Trophoblast cell (in vitro differentiated cells and primary cell): Measurements from ENCODE around the gene RNASE8.

ENCODE experiments used
- DNase-seq, 2 donors: peaks; one replicate each; pipeline ENCODE4 v3.0.0-alpha.2; 2016
- H2AFZ ChIP-seq: 2 replicates; pipeline ENCODE4 v1.6.1; 2013; ENCODE audit warnings: low read length, moderate library complexity, mild to moderate bottlenecking; ENCODE audit not compliant: insufficient read depth, poor library complexity
- H2AK5ac ChIP-seq: 2 replicates; pipeline ENCODE4 v1.6.1; 2013; ENCODE audit warnings: mild to moderate bottlenecking, low read length
- H2BK120ac ChIP-seq: 2 replicates; pipeline ENCODE4 v1.6.1; 2013; ENCODE audit warnings: low read length, mild to moderate bottlenecking, moderate library complexity; ENCODE audit not compliant: insufficient read depth, poor library complexity
- H2BK12ac ChIP-seq: 2 replicates; pipeline ENCODE4 v1.6.1; 2013; ENCODE audit warnings: mild to moderate bottlenecking, low read length, moderate library complexity
- H2BK5ac ChIP-seq: 2 replicates; pipeline ENCODE4 v1.6.1; 2013; ENCODE audit warnings: low read length, low read depth, moderate library complexity, mild to moderate bottlenecking; ENCODE audit not compliant: poor library complexity
- H3K14ac ChIP-seq: 2 replicates; pipeline ENCODE4 v1.6.1; 2013; ENCODE audit warnings: mild to moderate bottlenecking, low read length
- H3K18ac ChIP-seq: 2 replicates; pipeline ENCODE4 v1.6.1; 2013; ENCODE audit warnings: mild to moderate bottlenecking, low read length
- H3K23ac ChIP-seq: 2 replicates; pipeline ENCODE4 v1.6.1; 2013; ENCODE audit warnings: low read length
- H3K27ac ChIP-seq: 2 replicates; pipeline ENCODE4 v1.5.1; 2013; ENCODE audit warnings: low read depth, mild to moderate bottlenecking, inconsistent platforms, low read length, moderate library complexity
- H3K27me3 ChIP-seq: 2 replicates; pipeline ENCODE4 v1.6.1; 2013; ENCODE audit warnings: inconsistent platforms, mild to moderate bottlenecking, low read length, moderate library complexity; ENCODE audit not compliant: insufficient read depth
- H3K36me3 ChIP-seq, 2 experiments: 1 replicate in 1 of 2; 2 replicates in 1 of 2; pipeline ENCODE4 v1.6.1; 2013; ENCODE audit warnings: low read length in 2 of 2, mild to moderate bottlenecking in 2 of 2, moderate library complexity in 1 of 2; ENCODE audit not compliant: insufficient read depth in 2 of 2, control insufficient read depth in 1 of 2
- H3K4ac ChIP-seq: 2 replicates; pipeline ENCODE4 v1.6.1; 2013; ENCODE audit warnings: low read depth, mild to moderate bottlenecking, low read length, moderate library complexity
- H3K4me1 ChIP-seq, 2 experiments: 1 replicate in 1 of 2; 2 replicates in 1 of 2; pipeline ENCODE4 v1.6.1; 2013; ENCODE audit warnings: low read length in 2 of 2, mild to moderate bottlenecking in 2 of 2, moderate library complexity in 1 of 2; ENCODE audit not compliant: insufficient read depth in 2 of 2, control insufficient read depth in 1 of 2
- H3K4me2 ChIP-seq: 2 replicates; pipeline ENCODE4 v1.6.1; 2013; ENCODE audit warnings: inconsistent platforms, mild to moderate bottlenecking, low read length, moderate library complexity
- H3K4me3 ChIP-seq: 2 replicates; pipeline ENCODE4 v1.5.1; 2013; ENCODE audit warnings: mild to moderate bottlenecking, low read depth, low read length, inconsistent platforms
- H3K79me1 ChIP-seq: one replicate; pipeline ENCODE4 v1.6.1; 2013; ENCODE audit warnings: low read length
- H3K79me2 ChIP-seq: 2 replicates; pipeline ENCODE4 v1.6.1; 2013; ENCODE audit warnings: low read length, mild to moderate bottlenecking; ENCODE audit not compliant: control insufficient read depth, insufficient read depth, poor library complexity
- H3K9ac ChIP-seq: 2 replicates; pipeline ENCODE4 v1.6.1; 2013; ENCODE audit warnings: mild to moderate bottlenecking, low read length
- H3K9me3 ChIP-seq: 2 replicates; pipeline ENCODE4 v1.6.1; 2013; ENCODE audit warnings: low read depth, mild to moderate bottlenecking, control low read depth, inconsistent platforms, low read length; ENCODE audit not compliant: insufficient read depth
- H4K12ac ChIP-seq: 2 replicates; pipeline ENCODE4 v1.6.1; 2013; ENCODE audit warnings: low read depth, mild to moderate bottlenecking, low read length, moderate library complexity
- H4K8ac ChIP-seq: 2 replicates; pipeline ENCODE4 v1.6.1; 2013; ENCODE audit warnings: low read depth, mild to moderate bottlenecking, low read length, moderate library complexity
- H4K91ac ChIP-seq: one replicate; pipeline ENCODE4 v1.6.1; 2013; ENCODE audit warnings: low read depth, mild to moderate bottlenecking, low read length, moderate library complexity
- WGBS: extraction: QIAGEN DNeasy Blood & Tissue Kit; methylation state at CpG from one replicate; pipeline ENCODE4 v1.1.7; 2013; ENCODE audit warnings: missing lambda C conversion rate; ENCODE audit not compliant: insufficient read length, insufficient coverage; ENCODE audit errors: extremely low coverage; 5-methylcytosine and 5-hydroxymethylcytosine counted together

Gene RNASE8

DNA sequence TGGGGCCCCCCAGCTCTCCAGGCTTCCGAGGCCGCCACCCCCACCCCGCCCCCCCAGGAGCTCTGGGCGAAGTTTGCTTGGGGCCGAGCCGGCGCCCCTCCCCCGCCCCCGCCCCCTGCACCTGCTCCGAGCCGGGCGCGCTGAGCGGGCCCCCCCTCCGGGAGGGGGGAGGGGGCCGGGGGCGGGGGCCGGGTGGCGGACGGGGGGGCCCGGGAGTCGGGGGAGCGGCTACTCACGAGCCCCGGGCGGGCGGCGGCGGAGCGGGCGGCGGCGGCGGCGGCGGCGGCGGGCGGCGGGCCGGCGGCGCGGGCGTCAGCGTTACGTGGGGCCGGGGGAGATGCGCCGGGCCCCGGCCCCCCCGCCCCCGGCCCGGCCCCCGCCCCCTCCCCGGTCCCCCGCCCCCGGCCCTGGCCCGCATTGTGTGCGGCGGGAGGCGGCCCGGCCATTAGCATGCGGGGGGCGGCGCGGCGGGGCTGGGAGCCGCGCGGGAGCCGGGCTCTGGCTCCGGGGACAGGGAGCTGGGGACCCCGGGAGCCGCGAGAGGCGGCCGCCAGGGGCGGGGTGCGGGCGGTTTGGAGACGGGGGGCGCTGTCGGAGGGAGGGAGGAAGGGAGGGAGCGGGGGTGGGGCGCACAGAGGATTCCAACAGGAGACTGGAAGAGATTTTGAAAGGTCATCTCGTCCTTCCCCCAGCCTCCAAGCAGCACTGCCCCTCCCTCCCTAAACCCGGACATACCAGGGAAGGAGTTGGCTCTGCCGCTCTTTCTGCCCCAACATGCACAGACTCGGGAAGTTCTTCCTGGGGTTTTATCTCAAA, 40.7 kb downstream of the RNASE8 start, which contains the start of gene ZNF219:
TSS of gene ZNF219 (minus strand) at position 580 of the 816 bp plus-strand sequence. CDS start 5,064 bp downstream, outside the sequence.
- WGBS = no CpG with 5 or more reads among the region's 90 CpGs
- H3K9me3 ChIP-seq = peaks cover 2% of the 10 kb centered on the region
- H3K4me2 ChIP-seq = peak within 1 kb of the TSS; percentile 93
- H3K18ac ChIP-seq = peak within 1 kb of the TSS; percentile 43
- no peak within 1 kb of the TSS for H2BK5ac ChIP-seq
- H3K27me3 ChIP-seq = no peaks in the 10 kb centered on the region
- H4K12ac ChIP-seq = no peak within 1 kb of the TSS
- no peak within 1 kb of the TSS for H2BK12ac ChIP-seq
- H3K79me2 ChIP-seq = no peaks in the 10 kb centered on the region
- no peak within 1 kb of the TSS for H4K91ac ChIP-seq
- H3K27ac ChIP-seq = no peak within 1 kb of the TSS
- no peak within 1 kb of the TSS for H2AK5ac ChIP-seq
- peak in 1 of 2 donors; percentile 58 for DNase-seq
- no peak within 1 kb of the TSS for H3K23ac ChIP-seq
- H3K9ac ChIP-seq = peak within 1 kb of the TSS; percentile 44
- H3K36me3 ChIP-seq = no peaks in the 10 kb centered on the region
- peaks cover under 1% of the 10 kb centered on the region for H3K79me1 ChIP-seq
- H3K4me1 ChIP-seq = peaks cover 7 to 29% of the 10 kb centered on the region in 2 experiments
- H2AFZ ChIP-seq = no peak within 1 kb of the TSS
- H2BK120ac ChIP-seq = no peak within 1 kb of the TSS
- H3K14ac ChIP-seq = no peak within 1 kb of the TSS
- peak within 1 kb of the TSS; percentile 20 for H4K8ac ChIP-seq
- no peak within 1 kb of the TSS for H3K4ac ChIP-seq
- H3K4me3 ChIP-seq = peak within 1 kb of the TSS; percentile 70

DNA sequence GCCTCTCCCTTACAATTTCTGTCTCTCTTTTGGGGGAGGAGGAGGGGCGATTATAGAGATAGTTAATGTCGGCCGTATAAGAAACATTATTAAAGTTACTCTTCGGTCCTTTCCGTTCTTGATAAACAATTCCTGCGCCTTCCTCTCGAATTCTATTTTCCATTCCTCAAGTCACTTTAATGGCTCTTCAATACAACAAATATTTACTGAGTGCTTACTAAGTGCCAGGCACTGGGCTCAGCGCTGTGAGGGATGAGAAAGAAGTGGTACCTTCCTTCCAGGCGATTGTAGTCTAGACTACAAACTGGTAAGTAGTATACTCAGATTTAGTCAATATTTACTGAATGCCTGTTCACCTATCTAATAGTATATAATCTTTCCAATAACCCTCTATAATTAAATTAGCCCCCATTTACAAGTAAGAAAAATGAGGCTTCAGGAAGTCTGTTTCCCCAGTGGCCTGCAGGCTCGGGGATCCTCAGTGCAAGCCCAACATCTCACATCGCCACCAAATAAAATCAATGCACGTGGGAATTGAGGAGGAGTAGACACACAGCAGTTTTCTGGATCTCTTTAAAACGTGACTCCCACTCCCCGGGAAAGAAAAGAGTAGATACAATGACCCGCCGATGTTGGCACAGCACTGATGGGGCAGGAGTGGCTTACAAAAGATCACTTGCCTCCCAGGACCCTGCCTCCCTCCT, 41.4 kb downstream of the RNASE8 start:
- H3K4ac ChIP-seq = no peak overlapping the region
- H3K9me3 ChIP-seq = peaks cover 2% of the 10 kb centered on the region
- no peak overlapping the region for H2AK5ac ChIP-seq
- no peak overlapping the region for H3K9ac ChIP-seq
- no peak overlapping the region for H2BK120ac ChIP-seq
- no peak overlapping the region for H4K12ac ChIP-seq
- H4K91ac ChIP-seq = no peak overlapping the region
- peaks cover 3% of the 10 kb centered on the region for H3K79me2 ChIP-seq
- H3K4me3 ChIP-seq = peak overlapping the region; percentile 70
- H3K14ac ChIP-seq = no peak overlapping the region
- H3K23ac ChIP-seq = no peak overlapping the region
- H4K8ac ChIP-seq = no peak overlapping the region
- H2AFZ ChIP-seq = no peak overlapping the region
- H3K27ac ChIP-seq = no peak overlapping the region
- no peak overlapping the region for H3K18ac ChIP-seq
- H2BK12ac ChIP-seq = no peak overlapping the region
- H3K36me3 ChIP-seq = no peaks in the 10 kb centered on the region
- WGBS = no CpG with 5 or more reads among the region's 16 CpGs
- H2BK5ac ChIP-seq = no peak overlapping the region
- H3K27me3 ChIP-seq = no peaks in the 10 kb centered on the region
- H3K4me1 ChIP-seq = peaks cover 7 to 27% of the 10 kb centered on the region in 2 experiments
- peak overlapping the region; percentile 93 for H3K4me2 ChIP-seq
- H3K79me1 ChIP-seq = peaks cover 7% of the 10 kb centered on the region
- no peak for DNase-seq

DNA sequence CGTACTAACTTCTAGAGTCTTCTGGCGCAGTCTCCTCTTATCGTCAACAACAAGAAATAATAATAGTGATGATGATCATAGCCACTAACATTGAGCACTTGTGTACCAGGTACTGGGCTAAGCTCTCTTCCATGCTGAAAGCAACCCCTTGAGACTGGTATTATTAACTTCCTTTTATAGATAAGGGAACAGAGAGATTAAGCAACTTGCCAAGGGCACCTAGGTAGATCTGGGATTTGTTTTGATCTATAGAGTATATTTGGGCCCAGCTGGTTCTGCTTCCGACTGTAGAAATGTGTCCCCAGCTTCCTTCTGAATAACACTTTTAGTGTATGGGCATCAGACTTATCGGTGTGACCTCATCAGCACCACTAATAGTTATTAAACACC, 42.0 kb downstream of the RNASE8 start:
- H3K9me3 ChIP-seq = peaks cover 2% of the 10 kb centered on the region
- no peak overlapping the region for H2BK12ac ChIP-seq
- no peak overlapping the region for H3K23ac ChIP-seq
- no peak overlapping the region for H4K12ac ChIP-seq
- no CpG with 5 or more reads among the region's 5 CpGs for WGBS
- H3K79me2 ChIP-seq = peaks cover 6% of the 10 kb centered on the region
- H4K91ac ChIP-seq = no peak overlapping the region
- H3K14ac ChIP-seq = no peak overlapping the region
- no peak overlapping the region for H3K18ac ChIP-seq
- H3K4me1 ChIP-seq = peaks cover 7 to 23% of the 10 kb centered on the region in 2 experiments
- H3K36me3 ChIP-seq = no peaks in the 10 kb centered on the region
- H3K27ac ChIP-seq = no peak overlapping the region
- H3K27me3 ChIP-seq = no peaks in the 10 kb centered on the region
- H2BK120ac ChIP-seq = no peak overlapping the region
- H3K4ac ChIP-seq = no peak overlapping the region
- no peak overlapping the region for H2BK5ac ChIP-seq
- peaks cover 11% of the 10 kb centered on the region for H3K79me1 ChIP-seq
- H4K8ac ChIP-seq = no peak overlapping the region
- no peak overlapping the region for H3K4me3 ChIP-seq
- no peak overlapping the region for H3K9ac ChIP-seq
- H2AFZ ChIP-seq = no peak overlapping the region
- H2AK5ac ChIP-seq = no peak overlapping the region
- H3K4me2 ChIP-seq = no peak overlapping the region
- no peak for DNase-seq

DNA sequence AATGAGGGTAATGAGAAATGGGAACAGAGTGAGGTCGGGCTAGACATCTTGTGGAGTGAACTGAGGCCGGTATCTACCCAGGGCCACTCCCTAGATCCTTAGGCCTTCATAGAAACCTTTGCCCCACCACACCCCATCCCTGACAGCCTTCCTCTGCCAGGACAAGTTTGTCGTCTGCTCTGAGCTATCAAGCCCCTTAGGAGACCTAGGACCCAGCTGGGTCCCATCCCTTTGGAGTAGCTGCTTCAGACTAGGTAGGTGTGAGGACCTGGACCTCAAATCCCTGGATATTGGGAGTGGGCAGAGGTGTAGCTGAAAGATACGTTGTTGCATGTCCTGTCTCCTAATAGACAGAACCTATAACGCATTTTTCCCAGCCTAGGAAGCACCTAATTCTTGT, 43.3 kb downstream of the RNASE8 start, which contains the start of gene TMEM253:
TSS of gene TMEM253 (plus strand) at position 136 of the 400 bp plus-strand sequence. CDS start 278 bp downstream, outside the sequence.
- Histone ChIP-seq H3K18ac (no peak within 1 kb of the TSS), H4K12ac (no peak within 1 kb of the TSS), H3K27ac (no peak within 1 kb of the TSS), H3K79me2 (peaks cover 6% of the 10 kb centered on the region), H3K14ac (no peak within 1 kb of the TSS), H3K79me1 (peaks cover 11% of the 10 kb centered on the region), H4K91ac (no peak within 1 kb of the TSS), H2AK5ac (no peak within 1 kb of the TSS), H3K4me1 (peaks cover 7 to 23% of the 10 kb centered on the region in 2 experiments), H2BK5ac (no peak within 1 kb of the TSS), H3K9ac (peak within 1 kb of the TSS; percentile 4), H2BK12ac (peak within 1 kb of the TSS; percentile 7), H3K27me3 (no peaks in the 10 kb centered on the region), H3K9me3 (peaks cover 2% of the 10 kb centered on the region), H3K4me2 (no peak within 1 kb of the TSS), H2BK120ac (no peak within 1 kb of the TSS), H2AFZ (no peak within 1 kb of the TSS), H3K4me3 (no peak within 1 kb of the TSS), H3K36me3 (no peaks in the 10 kb centered on the region), H3K23ac (no peak within 1 kb of the TSS), H4K8ac (no peak within 1 kb of the TSS), H3K4ac (no peak within 1 kb of the TSS)
- no CpG with 5 or more reads among the region's 5 CpGs for WGBS
- no peak for DNase-seq
